Measurements from ENCODE around the gene GLRX3. TPM values are rescaled to one million over a fixed set of nuclear protein-coding genes. Genes with fewer than 3 reads are reported as not detected.

GLRX3 gene
- polyA plus RNA-seq, 1 donor from 2014 or later = 118 TPM

GRCh38 chr10:130215151-130215930 is 79.2 kb downstream of the GLRX3 start:
- Histone ChIP-seq H3K36me3 (ENCODE audit: insufficient read depth, low read length) (no peaks in the 10 kb centered on the region), H3K27ac (ENCODE audit: low read length) (no peak overlapping the region), H3K9me3 (ENCODE audit: low read length) (no peaks in the 10 kb centered on the region), H3K4me2 (ENCODE audit: low read length) (no peak overlapping the region), H3K79me2 (replicated peaks; ENCODE audit: insufficient read depth, low read length) (no peaks in the 10 kb centered on the region), H3K9ac (ENCODE audit: low read length) (no peak overlapping the region), H2AFZ (ENCODE audit: low read depth, low read length) (no peak overlapping the region), H3K27me3 (ENCODE audit: insufficient read depth, low read depth, low read length) (no peaks in the 10 kb centered on the region), H3F3A (ENCODE audit: insufficient read depth, low read length, poor library complexity, severe bottlenecking) (no peaks in the 10 kb centered on the region), H3K4me3 (ENCODE audit: low read length) (no peak overlapping the region), H4K20me1 (ENCODE audit: insufficient read depth) (no peaks in the 10 kb centered on the region), H3K9me2 (ENCODE audit: insufficient read depth, low read length) (no peaks in the 10 kb centered on the region)
- TF ChIP-seq TAF1 (IDR thresholded peaks at IDR 0.05; ENCODE audit: low read depth) = no peak
- TF ChIP-seq SMC3 (conservative IDR thresholded peaks at IDR 0.05; ENCODE audit: poor library complexity) = no peak
- TF ChIP-seq RAD21 (conservative IDR thresholded peaks at IDR 0.05) = no peak

GRCh38 chr10:130215931-130216231 is 79.7 kb downstream of the GLRX3 start:
- no peak overlapping the region for H3K9ac ChIP-seq (ENCODE audit: low read length)
- no peak overlapping the region for H3K4me3 ChIP-seq (ENCODE audit: low read length)
- H3K79me2 ChIP-seq (replicated peaks; ENCODE audit: insufficient read depth, low read length) = no peaks in the 10 kb centered on the region
- H3K27me3 ChIP-seq (ENCODE audit: insufficient read depth, low read depth, low read length) = no peaks in the 10 kb centered on the region
- no peaks in the 10 kb centered on the region for H3F3A ChIP-seq (ENCODE audit: insufficient read depth, low read length, poor library complexity, severe bottlenecking)
- H3K4me2 ChIP-seq (ENCODE audit: low read length) = no peak overlapping the region
- no peak for TF ChIP-seq TAF1 (IDR thresholded peaks at IDR 0.05; ENCODE audit: low read depth)
- TF ChIP-seq POLR2AphosphoS5 (IDR thresholded peaks at IDR 0.05) = no peak
- no peak for TF ChIP-seq CTCF (IDR thresholded peaks at IDR 0.05; ENCODE audit: poor library complexity, severe bottlenecking)
- TF ChIP-seq REST (IDR thresholded peaks at IDR 0.05; ENCODE audit: borderline replicate concordance) = no peak
- no peak for TF ChIP-seq SMC3 (conservative IDR thresholded peaks at IDR 0.05; ENCODE audit: poor library complexity)
- no peak for TF ChIP-seq EP300 (conservative IDR thresholded peaks at IDR 0.05; ENCODE audit: poor library complexity, severe bottlenecking)
- TF ChIP-seq MXI1 (conservative IDR thresholded peaks at IDR 0.05; ENCODE audit: poor library complexity, severe bottlenecking) = no peak
- no peak for TF ChIP-seq EZH2 (IDR thresholded peaks at IDR 0.05; ENCODE audit: borderline replicate concordance, insufficient read depth, low read length, poor library complexity, severe bottlenecking)
- no peak for TF ChIP-seq RAD21 (conservative IDR thresholded peaks at IDR 0.05)
- H3K9me2 ChIP-seq (ENCODE audit: insufficient read depth, low read length) = no peaks in the 10 kb centered on the region
- no peaks in the 10 kb centered on the region for H4K20me1 ChIP-seq (ENCODE audit: insufficient read depth)
- no peaks in the 10 kb centered on the region for H3K9me3 ChIP-seq (ENCODE audit: low read length)
- no peaks in the 10 kb centered on the region for H3K36me3 ChIP-seq (ENCODE audit: insufficient read depth, low read length)
- no peak overlapping the region for H2AFZ ChIP-seq (ENCODE audit: low read depth, low read length)
- H3K27ac ChIP-seq (ENCODE audit: low read length) = no peak overlapping the region

All from neural cell (in vitro differentiated cells).